GM21423 (cell line): ENCODE data around the gene DHRS4L2.
"Not testable (repeated sequence)": the region's sequence is repeated elsewhere in the genome, so short reads cannot be mapped to it uniquely, and the experiment has no call there.

Experiments used
- ATAC-seq: cut with Tn5 transposase; IDR thresholded peaks from one replicate; pipeline ENCODE4 v1.9.1; 2021; ENCODE audit warnings: mild to moderate bottlenecking, moderate library complexity; ENCODE audit not compliant: unreplicated experiment

The DHRS4L2 gene

GRCh38 chr14:23970283-23970659, 18.5 kb upstream of the DHRS4L2 start:
- ATAC-seq = not testable (repeated sequence)

GRCh38 chr14:23973178-23973577, 15.6 kb upstream of the DHRS4L2 start:
- not testable (repeated sequence) for ATAC-seq

DNA sequence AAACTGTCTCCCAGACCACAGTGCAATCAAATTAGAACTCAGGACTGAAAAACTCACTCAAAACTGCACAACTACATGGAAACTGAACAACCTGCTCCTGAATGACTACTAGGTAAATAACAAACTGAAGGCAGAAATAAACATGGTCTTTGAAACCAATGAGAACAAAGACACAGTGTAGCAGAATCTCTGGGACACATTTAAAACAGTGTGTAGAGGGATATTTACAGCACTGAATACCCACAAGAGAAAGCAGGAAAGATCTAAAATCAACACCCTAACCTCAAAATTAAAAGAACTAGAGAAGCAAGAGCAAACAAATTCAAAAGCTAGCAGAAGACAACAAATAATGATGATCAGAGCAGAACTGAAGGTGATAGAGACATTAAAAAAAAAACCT, 14.7 kb upstream of the DHRS4L2 start:
- ATAC-seq = not testable (repeated sequence)

DNA sequence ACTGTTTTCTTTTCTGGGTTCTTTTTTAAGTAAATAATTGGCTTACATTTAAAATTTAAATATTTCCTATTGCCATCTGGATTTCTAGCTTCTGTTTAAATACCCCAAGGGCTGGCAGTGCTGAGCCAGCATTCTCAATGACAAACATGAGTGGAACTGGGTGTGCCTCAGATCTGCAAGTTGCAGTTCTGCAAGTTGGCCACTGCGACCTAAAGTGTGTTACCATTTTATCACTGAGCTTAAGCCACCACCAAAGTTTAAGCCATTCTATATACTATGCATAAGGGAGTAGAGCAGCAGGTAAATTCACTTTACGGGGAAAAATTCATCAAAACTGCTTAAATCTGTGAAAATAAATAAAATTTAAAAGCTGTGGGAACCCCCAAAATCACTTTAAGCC, 11.5 kb upstream of the DHRS4L2 start:
- not testable (repeated sequence) for ATAC-seq

DNA sequence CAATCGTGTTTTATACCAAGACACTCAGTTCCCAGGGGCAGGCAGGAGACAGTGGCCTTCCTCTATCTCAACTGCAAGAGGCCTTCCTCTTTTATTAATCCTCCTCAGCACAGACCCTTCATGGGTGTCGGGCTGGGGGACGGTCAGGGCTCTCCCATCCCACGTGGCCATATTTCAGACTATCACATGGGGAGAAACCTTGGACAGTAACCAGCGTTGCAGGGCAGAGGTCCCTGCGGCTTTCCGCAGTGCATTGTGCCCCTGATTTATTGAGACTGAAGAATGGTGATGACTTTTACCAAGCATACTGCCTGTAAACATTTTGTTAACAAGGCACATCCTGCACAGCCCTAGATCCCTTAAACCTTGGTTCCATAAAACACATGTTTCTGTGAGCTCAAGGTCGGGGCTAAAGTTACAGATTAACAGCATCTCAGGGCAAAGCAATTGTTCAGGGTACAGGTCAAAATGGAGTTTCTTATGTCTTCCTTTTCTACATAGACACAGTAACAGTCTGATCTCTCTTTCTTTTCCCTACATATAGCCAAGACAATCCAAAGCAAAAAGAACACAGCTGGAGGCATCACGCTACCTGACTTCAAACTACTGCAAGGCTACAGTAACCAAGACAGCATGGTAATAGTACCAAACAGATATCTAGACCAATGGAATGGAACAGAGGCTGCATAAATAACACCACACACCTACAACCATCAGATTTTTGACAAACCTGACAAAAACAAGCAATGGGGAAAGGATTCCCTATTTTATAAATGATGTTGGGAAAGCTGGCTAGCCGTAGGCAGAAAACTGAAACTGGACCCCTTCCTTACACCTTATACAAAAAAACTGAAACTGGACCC, 6.5 kb upstream of the DHRS4L2 start:
- not testable (repeated sequence) for ATAC-seq

- ATAC-seq = no peak
These were observed 3.7 kb upstream of the DHRS4L2 start for GRCh38 chr14:23984891-23985602.

DNA sequence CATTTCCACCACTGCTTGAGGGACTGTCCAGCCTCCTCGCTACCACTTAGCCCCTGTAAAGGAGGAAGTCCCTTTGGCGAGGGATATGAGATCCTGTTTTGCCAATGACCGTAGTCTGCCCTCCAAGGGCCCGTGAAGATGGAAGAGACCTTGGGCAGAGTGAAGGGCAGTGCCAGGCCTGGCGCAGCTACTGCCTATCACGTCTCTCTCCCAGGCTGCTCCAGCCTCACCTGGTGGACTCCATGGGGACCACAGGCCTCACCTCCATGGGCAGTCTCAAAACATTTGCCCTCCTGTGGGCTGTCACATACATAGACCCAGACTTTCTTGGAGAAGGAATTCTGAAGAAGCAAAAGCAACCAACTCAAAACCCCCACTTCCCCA, 514 bp upstream of the DHRS4L2 start:
- ATAC-seq = not testable (repeated sequence)

GRCh38 chr14:23989734-23990445, 1.2 kb downstream of the DHRS4L2 start:
- not testable (repeated sequence) for ATAC-seq

GRCh38 chr14:23990961-23991360, 2.2 kb downstream of the DHRS4L2 start:
- ATAC-seq = not testable (repeated sequence)

DNA sequence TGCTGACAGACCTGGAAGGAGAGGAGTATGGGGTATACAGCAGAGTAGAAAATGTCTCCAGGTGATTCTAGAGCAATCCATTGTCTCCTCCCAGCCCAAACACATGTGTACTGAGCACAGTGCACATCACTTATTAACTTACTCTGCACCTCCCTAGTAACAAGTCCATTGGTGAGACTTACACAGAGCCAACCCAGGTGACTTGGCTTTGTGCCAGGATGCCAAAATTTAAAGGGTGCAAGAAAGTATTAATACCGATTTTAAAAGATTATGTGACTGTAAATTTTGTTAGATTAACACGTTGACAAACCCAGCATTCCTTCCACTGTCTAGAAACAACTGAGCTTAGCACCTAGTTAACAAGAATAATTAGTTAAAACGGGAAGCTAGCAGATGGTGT, 4.3 kb downstream of the DHRS4L2 start:
- ATAC-seq = not testable (repeated sequence)

DNA sequence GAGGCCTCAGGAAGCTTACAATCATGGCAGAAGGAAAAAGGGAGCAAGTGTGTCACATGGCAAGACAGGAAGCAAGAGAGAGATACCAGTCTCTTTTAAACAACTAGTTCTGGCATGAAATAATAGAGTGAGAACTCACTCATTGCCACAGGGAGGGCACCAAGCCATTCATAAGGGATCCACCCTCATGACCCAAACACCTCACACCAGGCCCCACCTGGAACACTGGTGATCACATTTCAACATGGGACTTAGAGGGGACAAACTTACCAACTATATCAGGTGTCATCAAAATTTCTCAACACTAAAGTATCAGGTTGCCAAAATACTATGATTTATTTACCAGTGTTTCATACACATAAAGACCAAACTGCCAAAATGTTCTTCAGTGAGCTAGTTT, 7.3 kb downstream of the DHRS4L2 start:
- not testable (repeated sequence) for ATAC-seq

DNA sequence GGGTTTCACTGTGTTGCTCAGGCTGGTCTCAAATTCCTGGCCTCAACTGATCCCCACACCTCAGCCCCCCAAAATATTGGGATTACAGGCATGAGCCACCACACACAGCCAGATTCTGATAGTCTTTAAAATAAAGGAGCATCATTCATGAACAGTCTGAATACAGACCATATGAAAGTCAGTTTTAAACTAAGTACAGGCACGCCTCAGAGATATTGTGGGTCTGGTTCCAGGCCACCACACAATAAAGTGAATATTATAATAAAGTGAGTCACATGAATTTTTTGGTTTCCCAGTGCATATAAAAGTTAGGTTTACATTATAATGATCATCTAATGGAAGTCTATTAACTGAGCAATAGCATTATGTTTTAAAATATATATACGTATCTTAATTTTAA, 8.1 kb downstream of the DHRS4L2 start:
- not testable (repeated sequence) for ATAC-seq

DNA sequence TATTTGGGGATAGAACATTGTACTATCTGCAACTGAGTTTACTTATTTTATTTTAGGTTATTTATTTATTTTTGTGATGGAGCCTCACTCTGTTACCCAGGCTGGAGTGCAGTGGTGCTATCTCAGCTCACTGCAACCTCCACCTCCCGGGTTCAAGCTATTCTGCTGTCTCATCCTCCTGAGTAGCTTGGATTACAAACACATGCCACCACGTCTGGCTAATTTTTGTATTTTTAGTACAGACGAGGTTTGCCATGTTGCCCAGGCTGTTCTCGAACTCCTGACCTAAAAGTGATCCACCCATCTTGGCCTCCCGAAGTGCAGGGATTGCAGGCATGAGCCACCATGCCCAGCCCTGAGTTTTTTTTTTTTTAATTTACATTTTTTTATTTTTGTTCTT, 10.9 kb downstream of the DHRS4L2 start:
- not testable (repeated sequence) for ATAC-seq

GRCh38 chr14:24001078-24001477, 12.3 kb downstream of the DHRS4L2 start:
- ATAC-seq = not testable (repeated sequence)

- ATAC-seq = not testable (repeated sequence)
These were observed 12.9 kb downstream of the DHRS4L2 start for GRCh38 chr14:24001679-24002078.

- peak; percentile 14 for ATAC-seq
These were observed 17.7 kb downstream of the DHRS4L2 start for GRCh38 chr14:24006471-24006816.

- ATAC-seq = peak; percentile 82
These were observed 18.3 kb downstream of the DHRS4L2 start for GRCh38 chr14:24006817-24007652.

- ATAC-seq = no peak
These were observed 22.3 kb downstream of the DHRS4L2 start for GRCh38 chr14:24011051-24011450.

DNA sequence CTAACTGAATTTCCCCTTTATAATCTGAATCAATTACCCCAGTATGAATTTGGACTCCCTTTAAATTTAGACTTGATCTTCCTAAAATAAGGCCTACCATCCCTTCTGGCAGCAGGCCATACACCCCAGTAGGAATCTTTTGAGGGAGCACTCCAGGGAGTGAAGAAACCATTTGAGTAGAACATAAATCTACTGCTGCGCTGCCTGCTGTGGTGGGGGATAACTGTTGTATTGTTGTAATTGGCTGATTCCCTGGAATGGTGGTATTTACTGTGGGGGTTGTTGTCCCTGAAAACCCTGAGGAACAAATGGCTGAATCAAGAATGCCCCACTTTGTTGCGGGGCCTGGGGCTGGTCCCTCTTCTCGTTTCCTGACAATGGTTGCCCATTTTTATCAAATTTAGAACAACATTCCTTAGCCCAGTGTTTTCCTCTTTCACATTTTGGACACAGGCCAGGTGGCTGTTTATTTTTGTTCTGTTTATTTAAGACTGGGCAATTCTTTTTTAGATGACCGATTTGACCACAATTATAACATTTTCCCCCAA, 24.1 kb downstream of the DHRS4L2 start:
- not testable (repeated sequence) for ATAC-seq
